NK-92 treated with Interleukin-12 subunit alpha and Interleukin-12 subunit beta, amount 100 ng/mL, for 24 hours (cell line): ENCODE data around the gene TMEM212.

Experiments
- DNase-seq: peaks from one replicate; lab custom pipeline; 2025; lab: John Stamatoyannopoulos, UW

Gene TMEM212

DNA sequence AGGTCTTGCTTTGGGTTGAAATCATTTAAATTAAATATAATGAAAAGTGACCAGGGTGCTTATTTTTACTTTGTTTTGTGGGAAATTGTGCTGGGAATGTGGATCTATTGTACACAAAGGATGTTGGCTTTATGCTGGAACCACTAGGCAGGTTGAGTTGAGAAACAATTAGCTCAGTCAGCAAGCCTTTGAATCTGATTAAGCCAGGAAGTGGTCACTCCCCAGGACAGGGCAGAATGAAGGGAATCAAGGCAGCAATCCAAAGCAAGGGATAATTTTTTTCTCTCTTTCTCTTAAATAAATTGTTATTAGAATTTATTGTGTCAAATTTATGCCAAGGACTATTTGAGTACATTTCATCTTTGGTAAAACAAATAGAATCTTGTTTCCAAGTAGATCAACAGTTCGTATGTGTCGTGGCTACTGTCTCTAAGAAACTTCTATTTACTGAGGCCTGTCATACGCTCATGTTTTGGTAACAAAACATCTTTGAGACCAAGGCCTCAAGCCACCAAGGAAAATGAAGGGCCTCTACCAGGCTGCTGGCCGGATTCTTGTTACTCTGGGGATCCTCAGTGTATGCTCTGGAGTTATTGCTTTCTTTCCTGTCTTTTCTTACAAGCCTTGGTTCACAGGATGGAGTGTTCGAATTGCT lies at the start of gene TMEM212:
TMEM212 (plus strand) TSS at position 486 of the 655 bp plus-strand sequence; CDS start at position 521, 35 bp downstream.
- DNase-seq, result no peak

DNA sequence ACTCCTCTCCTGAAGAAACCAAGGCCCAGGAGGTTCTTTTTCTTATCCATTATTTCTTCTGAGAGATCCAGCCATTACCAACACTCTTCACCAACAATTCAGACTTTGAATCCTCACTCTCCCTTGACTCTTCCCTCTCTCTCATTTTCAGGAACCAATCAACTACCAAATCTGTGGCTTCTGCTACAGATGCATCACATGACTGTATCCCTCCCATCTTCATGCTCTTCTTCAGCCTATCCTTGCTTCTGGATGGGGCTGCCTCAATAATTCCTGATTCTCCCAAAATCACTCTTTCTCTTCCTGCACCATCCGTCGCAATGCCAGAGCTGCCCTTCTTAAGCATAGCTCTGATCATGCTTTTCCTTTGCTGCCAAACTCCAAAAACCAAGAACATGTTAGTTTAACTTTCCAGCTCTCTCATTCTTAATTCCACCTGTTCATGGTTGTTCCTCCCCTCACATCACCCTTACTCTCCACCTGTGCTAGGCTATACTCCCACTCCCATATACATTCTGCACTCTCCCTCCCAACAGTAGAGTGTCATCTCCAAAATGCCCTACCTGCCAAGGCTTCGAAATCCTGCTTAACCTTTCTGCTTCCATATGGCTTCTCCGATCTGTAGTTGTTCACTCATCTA lies 46.4 kb upstream of the TMEM212 start:
- no peak for DNase-seq

DNA sequence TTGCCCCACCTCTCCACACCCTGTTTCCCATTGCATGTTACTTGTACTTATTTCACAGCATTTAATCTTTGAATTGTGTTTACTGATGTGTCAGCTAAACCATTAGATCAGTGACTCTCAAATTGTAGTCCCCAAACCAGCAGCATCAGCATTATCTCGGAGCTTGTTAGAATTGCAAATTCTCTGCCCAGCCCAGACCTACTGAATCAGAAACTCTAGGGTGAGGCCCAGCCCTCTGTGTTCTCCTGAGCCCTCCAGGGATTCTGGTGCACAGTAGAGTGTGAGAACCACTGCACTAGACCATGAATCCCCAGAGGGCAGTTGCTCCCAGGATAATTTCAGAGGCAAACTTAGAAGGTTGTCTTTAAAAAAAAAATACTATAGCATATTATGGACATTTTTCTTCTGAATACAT lies 45.9 kb upstream of the TMEM212 start:
- DNase-seq, result no peak

DNA sequence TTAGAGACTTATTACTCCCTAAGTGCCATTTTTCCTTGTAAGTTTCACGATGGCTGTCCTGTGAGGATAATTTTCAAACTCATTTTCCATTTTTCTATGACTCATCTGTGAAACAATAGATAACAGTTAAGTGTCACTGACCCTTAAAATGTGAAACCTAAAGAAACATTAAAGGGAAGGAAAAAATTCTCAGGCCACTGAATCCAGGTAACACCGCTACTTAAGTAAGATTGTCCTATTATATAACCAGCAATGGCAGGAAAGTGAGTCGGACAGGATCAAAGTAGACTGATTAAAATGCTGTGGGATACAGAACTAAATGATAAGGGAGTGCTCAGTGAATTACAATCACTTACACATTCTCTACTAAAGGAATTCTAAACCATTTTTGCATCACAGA lies 45.3 kb upstream of the TMEM212 start:
- DNase-seq, result no peak

DNA sequence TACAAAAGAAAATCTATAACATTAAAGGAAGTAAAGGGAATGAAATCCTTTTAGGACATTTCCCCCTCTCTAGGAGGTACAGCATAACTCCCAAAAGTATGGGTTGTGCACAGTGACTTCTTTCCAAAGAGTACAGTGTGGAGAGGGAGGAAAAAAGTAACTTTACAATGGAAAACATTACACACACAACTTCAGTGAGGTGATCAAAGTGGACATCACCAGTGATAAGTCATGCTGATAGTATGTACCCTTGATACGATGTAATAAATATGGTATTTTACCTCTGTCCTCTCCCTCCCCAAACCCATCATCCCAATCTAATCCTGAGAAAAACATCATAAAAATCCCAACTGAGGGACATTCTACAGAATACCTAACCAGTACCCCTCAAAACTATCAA lies 43.6 kb upstream of the TMEM212 start:
- no peak for DNase-seq

DNA sequence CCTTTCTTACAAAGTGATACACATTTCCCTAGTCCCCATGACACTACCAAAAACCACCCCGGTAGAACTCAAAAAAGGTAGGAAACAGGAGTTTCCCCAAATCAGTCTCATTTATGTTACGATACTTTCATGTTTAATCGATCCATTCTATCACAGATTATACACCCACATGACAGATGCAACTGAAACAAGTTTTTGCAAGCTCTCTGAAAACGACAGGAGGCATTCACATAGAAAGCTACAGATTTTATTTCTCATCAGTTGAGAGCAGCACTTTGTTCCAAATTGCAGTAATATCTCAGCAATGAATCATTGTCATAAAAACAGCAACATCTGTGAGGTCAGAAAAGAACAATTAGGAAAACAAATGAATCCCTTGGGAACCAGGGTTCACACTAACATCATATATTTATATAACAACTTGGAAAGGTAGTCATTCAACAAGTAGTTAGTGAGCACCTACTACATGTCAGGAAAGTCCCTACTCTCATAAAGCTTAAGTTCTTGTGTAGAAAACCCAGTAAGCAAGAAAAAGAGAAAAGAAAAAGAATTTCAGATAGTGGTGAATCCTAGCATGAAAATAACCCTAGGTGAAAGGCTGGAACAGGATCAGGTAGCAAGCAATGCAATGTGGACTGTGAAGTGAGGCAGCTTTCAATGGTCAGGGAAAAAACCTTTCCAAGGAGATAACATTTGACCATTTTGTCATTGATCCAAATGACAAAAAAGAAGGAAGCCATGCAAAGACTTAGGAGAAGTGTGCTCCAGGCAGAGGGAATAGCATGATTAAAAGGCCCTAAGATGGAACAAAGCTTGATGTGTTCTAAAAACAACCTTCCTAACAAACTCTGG lies 41.2 kb upstream of the TMEM212 start:
- no peak for DNase-seq

DNA sequence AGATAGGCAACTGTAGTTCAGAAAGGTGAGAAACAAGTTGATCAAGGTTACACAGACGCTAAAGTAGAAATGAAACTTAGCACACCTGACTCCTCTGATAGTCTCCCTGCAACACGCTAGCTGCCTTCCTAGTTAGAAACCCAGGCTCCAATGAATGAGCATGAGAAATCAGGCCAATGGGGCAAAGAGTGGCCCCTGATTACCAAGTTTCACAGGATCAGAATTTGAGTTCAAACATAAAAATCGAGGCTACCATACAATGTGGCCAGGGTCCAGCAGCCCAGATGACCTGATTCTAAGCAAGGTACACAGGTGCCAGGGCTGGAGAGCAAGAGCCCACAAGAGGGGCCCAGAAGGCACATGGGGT lies 40.6 kb upstream of the TMEM212 start:
- DNase-seq, result no peak

DNA sequence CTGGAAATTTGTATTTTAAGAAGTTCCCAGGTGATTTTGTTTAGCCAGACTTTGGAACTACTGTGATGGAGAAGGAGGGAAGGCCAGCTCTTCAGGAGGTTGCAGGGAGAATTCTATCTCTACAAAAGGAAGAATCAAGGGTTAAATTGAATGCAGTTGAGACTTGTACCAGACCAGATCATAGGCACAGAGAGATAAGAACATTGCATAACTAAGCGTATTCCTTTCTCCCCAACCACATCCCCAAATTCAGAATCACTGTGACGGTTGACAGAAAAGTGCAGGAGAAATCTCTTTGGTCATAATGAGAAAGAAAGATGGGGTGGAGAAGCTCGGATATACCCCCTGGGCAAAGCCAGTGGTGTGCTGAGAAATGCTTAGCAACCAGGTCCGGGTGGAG lies 40.1 kb upstream of the TMEM212 start:
- no peak for DNase-seq

DNA sequence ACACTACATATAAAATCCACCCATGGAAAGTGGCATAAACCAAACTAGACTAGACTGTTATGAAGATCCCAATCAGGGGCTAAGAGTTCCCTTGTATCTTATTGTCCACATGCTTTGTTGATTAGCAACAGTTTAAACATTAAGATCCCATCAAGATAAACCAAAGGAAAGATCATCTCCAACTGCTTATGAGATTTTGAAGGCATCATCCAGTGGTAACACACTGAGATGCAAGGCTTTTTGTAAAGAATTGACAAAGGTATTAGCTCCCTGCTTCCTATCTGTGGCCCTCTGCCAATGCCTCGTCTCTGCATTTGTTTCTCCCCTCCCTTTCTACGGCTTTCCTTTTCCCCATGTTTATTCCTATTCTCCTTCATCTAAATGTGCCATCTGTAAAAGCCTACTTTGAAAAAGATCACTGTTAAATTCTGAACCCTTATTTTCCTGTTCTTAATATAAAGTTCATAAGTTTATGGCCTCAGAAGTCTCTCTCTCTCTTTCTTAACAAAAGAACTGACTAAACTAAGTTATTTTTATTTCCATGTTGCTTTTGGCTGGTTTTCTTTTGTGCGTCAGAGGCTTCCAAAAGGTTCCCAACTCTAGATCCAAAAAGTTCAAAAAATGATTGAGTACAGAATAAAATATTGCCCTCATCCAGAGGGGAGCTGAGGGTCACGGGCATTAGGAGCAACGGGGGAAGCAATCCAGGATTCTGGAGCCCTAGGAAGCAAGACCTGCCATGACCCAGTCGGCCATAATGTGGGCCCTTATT lies 38.3 kb upstream of the TMEM212 start:
- no peak for DNase-seq

DNA sequence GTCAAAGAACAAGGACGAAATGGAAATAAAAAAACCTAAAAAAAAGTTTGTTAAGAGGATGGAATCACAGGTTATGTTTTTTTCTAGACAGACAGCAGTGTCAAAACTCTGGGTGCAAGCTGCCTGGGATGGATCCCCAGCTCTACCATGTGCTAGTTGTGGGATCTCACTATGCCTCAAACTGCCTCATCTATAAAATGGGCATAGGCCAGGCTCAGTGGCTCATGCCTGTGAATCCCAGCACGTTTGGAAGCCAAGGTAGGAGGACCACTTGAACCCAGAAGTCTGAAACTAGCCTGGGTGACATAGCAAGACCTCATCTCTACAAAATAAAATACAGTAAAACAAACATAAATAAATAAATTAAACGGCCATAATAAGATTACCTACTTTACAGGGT lies 37.5 kb upstream of the TMEM212 start:
- no peak for DNase-seq

DNA sequence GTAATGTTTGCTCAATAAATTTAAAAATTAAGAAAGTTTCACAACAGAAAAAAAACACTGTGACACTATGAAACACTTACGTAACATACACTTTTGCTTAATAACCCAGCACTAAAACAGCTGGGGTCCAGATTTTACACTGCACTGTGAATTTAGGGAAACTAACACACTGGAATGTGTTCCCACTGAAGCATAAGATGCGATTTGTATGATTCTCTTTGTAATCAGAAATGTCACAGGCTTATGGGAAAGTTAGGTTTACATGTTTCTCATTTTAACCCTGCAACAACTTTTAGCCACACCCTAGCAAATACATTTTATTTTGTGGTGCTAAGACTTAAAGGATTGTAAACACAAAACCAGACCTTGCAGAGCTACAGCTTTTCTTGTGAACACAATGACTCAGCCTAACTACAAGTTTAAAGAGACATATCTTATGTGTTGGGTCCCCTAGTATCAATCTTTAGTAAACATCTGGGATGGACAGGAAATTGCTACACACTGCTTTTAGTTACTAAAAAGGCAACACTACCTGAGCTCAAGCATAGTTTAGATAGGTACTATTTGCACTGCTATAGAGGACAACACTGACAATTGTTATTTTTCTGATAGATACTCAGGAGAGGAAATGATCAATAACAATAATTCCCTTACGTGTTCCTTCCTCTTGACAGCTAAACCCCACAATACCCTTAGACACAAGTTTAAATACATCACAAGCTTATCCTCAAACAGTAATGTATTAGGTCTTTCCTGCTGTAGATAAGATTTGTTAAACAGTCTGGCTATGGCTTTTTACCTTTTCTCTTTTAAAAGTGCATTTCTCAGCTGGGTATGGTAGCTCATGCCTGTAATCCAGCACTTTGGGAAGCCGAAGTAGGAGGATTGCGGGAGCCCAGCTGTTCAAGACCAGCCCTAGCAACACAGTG lies 36.7 kb upstream of the TMEM212 start:
- DNase-seq, result no peak

DNA sequence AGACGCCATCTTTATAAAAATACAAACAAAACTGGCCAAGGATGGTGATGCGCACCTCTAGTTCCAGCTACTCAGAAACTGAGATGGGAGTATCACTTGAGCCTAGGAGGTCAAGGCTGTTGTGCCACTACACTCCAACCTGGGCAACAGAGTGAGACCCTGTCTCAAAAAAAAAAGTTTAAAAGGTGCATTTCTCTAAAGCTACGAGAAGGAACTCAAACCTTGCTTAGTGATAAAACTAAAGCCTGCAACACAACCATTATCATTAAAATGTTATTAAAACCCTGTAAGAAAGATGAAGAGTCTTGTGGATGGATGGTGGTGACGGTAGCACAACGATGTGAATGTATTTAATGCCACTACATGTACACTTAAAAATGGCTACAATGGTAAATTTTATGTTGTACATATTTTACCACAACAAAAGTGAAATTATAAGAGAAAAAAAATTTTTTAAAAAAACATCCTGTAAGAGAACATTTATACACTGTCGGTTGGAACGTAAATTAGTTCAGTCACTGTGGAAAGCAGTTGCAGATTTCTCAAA lies 35.9 kb upstream of the TMEM212 start:
- no peak for DNase-seq

DNA sequence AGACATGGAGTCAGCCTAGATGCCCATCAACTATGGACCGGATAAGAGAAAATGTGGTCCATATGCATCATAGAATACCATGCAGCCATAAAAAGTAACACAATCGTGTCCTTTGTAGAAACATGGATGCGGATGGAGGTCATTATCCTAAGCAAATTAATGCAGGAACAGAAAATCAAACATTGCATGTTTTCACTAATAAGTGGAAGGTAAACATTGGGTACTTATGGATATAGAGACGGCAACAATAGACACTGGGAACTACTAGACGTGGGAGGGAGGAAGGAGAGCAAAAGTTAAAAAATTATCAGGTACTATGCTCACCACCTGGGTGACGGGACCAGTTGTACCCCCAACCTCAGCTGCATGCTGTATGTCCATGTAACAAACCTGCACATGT lies 35.3 kb upstream of the TMEM212 start:
- DNase-seq, result no peak

DNA sequence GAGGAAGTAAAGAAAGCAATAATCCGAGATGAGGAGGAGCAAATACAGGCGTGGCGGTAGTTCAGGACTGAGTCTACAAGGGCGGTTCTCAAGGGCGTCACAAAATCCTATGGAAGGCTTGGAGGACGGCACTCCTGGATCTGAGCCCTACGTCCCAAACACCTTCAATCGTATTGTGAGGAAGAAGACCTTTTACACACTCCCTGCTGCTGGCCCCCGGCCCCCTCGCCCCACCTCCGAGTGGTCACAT lies 33.6 kb upstream of the TMEM212 start:
- no peak for DNase-seq

DNA sequence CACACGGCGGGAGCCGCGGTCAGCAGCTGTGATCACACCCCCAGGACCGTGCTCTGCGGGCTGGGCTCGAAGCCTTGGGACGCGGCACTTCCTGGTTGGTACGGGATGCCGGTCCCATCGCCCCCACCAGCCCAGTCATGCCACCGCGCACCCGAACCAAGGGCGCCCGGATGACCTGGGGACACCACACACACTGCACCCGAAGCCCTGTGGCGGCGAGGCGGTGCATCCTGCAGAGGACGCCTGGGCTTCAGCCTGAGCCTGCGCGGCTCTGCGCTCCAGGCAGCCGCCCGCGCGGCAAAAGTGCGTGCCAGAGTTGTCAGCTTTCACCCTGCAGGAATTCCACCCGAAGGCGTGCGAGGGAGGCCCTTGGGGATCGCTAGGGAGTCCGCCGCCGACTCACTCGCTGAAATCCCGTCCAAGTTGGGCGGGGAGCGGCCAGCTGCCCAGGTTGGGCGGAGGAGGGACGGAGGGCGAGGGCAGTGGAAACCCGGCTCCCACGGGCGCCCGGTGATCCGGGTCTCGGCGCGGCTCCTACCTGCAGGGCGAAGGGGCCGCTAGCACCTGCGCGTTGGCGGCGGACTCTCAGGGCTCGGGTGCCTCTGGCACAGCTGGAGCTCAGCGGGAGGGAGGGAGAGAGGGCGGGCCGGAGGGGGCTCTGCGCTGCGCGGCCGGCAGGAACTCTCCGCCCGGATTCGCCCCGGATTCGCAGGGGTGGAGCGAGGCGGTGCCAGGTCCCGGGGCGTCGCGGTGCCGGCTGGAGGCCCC lies 33.1 kb upstream of the TMEM212 start, which contains the start of gene PLD1:
PLD1 (minus strand) TSS at position 623 of the 768 bp plus-strand sequence. CDS start 72,432 bp downstream, outside the sequence.
- DNase-seq, result peak; percentile 15

DNA sequence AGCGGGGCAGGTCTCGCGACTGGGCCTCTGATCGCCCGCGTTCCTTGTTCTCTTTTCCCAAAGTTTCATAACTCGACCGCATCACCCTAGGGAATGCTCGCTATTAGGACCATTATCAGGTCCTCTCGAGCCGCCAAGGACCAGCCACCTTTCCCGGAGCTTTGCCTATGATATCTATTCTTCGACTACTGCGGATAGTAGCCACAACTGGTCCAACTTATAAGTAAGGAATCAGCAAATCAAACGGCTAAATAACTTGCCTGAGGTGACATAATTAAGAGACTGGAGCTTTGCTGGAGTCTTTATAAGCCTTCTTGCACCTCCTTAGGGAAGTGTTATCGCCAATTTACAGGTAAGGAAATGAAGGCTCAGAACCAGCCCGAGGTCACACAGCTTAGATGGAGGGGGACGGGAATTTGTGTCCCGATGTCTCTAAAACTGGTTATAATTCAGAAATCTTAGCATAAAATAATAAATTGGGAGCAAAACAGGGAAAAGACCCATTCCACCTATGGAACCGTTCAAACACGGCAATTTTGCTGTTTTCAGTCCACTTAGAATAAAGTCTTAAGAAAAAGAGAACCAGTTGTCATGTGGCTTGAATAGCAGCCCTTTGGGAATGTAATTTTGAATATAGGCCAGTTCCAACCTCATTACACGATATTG lies 32.4 kb upstream of the TMEM212 start:
- DNase-seq, result no peak

DNA sequence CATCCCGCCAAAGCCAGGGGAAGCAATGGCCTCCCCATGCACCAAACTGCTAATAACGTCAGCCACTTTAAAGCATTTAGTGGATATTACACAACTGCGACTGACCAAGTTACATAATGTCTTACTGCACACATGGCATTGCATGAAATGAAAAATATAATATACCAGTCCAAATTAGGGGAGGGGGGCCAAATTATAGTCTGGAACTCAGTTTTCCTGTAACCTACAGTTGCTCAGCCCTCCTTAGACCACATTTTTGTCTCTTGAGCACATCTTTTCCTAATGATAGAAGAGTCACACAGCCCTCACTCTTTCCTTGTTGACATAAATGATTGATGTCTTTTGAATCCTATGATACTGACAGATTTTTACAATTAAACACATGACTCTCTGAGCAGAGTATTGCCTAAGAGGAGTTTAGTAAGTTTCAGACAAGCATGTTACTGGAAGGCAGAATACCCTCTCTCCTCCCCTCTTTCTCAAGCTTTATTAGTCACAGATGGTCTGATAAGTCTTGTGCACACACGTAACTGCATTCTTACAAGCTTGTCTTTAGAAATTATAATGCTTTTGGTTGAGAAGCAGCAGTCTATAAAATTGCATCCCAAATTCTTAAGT lies 31.7 kb upstream of the TMEM212 start:
- DNase-seq, result no peak

DNA sequence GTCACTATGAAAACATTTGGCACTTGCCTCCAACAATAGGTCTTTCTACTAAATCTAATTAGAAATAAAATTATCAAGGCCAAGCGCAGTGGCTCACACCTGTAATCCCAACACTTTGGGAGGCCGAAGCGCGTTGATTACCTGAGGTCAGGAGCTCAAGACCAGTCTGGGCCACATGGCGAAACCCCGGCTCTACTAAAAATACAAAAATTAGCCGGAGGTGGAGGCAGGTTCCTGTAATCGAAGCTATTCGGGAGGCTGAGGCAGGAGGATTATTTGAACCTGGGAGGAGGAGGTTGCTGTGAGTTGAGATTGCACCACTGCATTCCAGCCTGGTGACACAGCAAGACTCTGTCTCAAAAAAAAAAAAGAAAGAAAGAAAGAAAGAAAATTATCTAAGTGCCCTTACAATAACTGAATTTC lies 31.2 kb upstream of the TMEM212 start:
- DNase-seq, result no peak

DNA sequence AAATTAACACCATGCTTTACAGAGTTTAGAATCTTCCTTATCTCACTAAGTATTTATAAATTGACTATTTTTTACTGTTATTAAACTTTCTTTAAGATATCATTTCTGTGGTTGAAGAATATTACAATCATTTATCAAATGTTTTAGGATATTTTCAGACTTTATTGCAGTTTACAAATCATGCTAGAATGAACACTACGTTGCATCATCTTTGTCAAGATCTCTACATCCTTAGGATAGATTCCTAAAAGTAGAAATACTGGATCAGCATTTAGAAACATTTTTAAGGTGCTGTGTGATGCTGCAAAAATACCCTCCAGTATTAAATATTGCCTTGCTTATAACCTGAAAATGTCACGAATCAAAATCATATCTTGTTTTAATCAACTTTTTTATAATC lies 30.3 kb upstream of the TMEM212 start:
- no peak for DNase-seq
